GM12878 (cell line): Measurements from ENCODE around the gene CWC25. TPM values are rescaled to one million over a fixed set of nuclear protein-coding genes. Genes with fewer than 3 reads are reported as not detected.

ENCODE experiments used
- BACH1 ChIP-seq: fragments of 450-650 bp; IDR thresholded peaks from 2 replicates; pipeline ENCODE4 v1.6.1; 2017; ENCODE audit warnings: mild to moderate bottlenecking, borderline replicate concordance
- CHD2 ChIP-seq: IDR thresholded peaks from 2 replicates; pipeline ENCODE4 v1.6.1; 2011; ENCODE audit warnings: low read depth, low read length, improper control_type of control experiment, borderline replicate concordance
- CREB1 ChIP-seq: IDR thresholded peaks from 2 replicates; pipeline ENCODE4 v1.6.1; 2012; ENCODE audit warnings: low read depth, mild to moderate bottlenecking, inconsistent platforms
- EGR1 ChIP-seq, 2 experiments: IDR thresholded peaks; 1 replicate in 1 of 2; 2 replicates in 1 of 2; pipeline ENCODE4 v1.6.1; 2011 to 2012; ENCODE audit warnings: low read depth in 2 of 2, low read length in 2 of 2, borderline replicate concordance in 1 of 2, mild to moderate bottlenecking in 1 of 2, moderate library complexity in 1 of 2
- GATAD2B ChIP-seq: fragments of 450-650 bp; conservative IDR thresholded peaks from 2 replicates; pipeline ENCODE4 v1.6.1; 2017; ENCODE audit warnings: low read depth, mild to moderate bottlenecking, moderate library complexity
- HDAC2 ChIP-seq: fragments of 200-600 bp; sonication (generic); IDR thresholded peaks from 2 replicates; pipeline ENCODE4 v1.6.1; 2017
- KLF5 ChIP-seq: fragments of 450-650 bp; IDR thresholded peaks from 2 replicates; pipeline ENCODE4 v1.6.1; 2014; ENCODE audit warnings: mild to moderate bottlenecking; ENCODE audit not compliant: partially characterized antibody
- MTA2 ChIP-seq: fragments of 450-650 bp; IDR thresholded peaks from 2 replicates; pipeline ENCODE4 v1.6.1; 2016; ENCODE audit warnings: low read depth, mild to moderate bottlenecking, moderate library complexity
- NFIC ChIP-seq: IDR thresholded peaks from 2 replicates; pipeline ENCODE4 v1.6.1; 2012; ENCODE audit warnings: low read depth, mild to moderate bottlenecking, inconsistent platforms, low read length, moderate library complexity
- NRF1 ChIP-seq: conservative IDR thresholded peaks from 2 replicates; pipeline ENCODE4 v1.6.1; 2011; ENCODE audit warnings: mild to moderate bottlenecking, low read depth, low read length, improper control_type of control experiment
- PML ChIP-seq: IDR thresholded peaks from 2 replicates; pipeline ENCODE4 v1.6.1; 2012; ENCODE audit warnings: low read length, inconsistent platforms
- POLR2AphosphoS5 ChIP-seq: IDR thresholded peaks from 2 replicates; pipeline ENCODE4 v1.6.1; 2011; ENCODE audit warnings: mild to moderate bottlenecking, low read length, inconsistent platforms
- SIX5 ChIP-seq: IDR thresholded peaks from 2 replicates; pipeline ENCODE4 v1.6.1; 2011; ENCODE audit warnings: mild to moderate bottlenecking, low read depth, low read length, moderate library complexity; ENCODE audit not compliant: severe bottlenecking
- SMC3 ChIP-seq: IDR thresholded peaks from 2 replicates; pipeline ENCODE4 v1.6.1; 2011; ENCODE audit warnings: low read length, improper control_type of control experiment, borderline replicate concordance
- SP1 ChIP-seq: IDR thresholded peaks from one replicate; pipeline ENCODE4 v1.6.1; 2011; ENCODE audit warnings: low read depth, low read length
- TAF1 ChIP-seq: IDR thresholded peaks from 2 replicates; pipeline ENCODE4 v1.6.1; 2011; ENCODE audit warnings: mild to moderate bottlenecking, low read depth, low read length, borderline replicate concordance
- TBL1XR1 ChIP-seq: IDR thresholded peaks from 2 replicates; pipeline ENCODE4 v1.6.1; 2012; ENCODE audit warnings: low read depth, low read length, improper control_type of control experiment
- TCF7 ChIP-seq: IDR thresholded peaks from 2 replicates; pipeline ENCODE4 v1.6.1; 2014; ENCODE audit warnings: antibody characterized with exemption, borderline replicate concordance
- ZBED1 ChIP-seq: IDR thresholded peaks from 2 replicates; pipeline ENCODE4 v1.6.1; 2016; ENCODE audit warnings: borderline replicate concordance
- polyA plus RNA-seq, 11 experiments: library from polyadenylated mRNA; depleted of rRNA in 4 of 11; unstranded in 6 of 11; stranded (reverse) in 5 of 11; fragments of >200 nt; fragmentation: Nextera tagmentation in 4 of 11; fragmentation: Illumina TruSeq in 1 of 11; extraction: Ambion mirVana in 4 of 11; extraction: Trizol in 1 of 11; gene quantifications; 1 replicate in 1 of 11; 2 replicates in 10 of 11; pipeline versions ENCODE4 v1.2.1 to v1.2.3, GENCODE V29; 2011 to 2016; ENCODE audit warnings: inconsistent platforms in 2 of 11, missing spikeins in 2 of 11, low read depth in 1 of 11
- total RNA-seq, 4 experiments: library from RNA; depleted of rRNA in 3 of 4; stranded (reverse); fragments of >200 nt in 3 of 4; fragmentation: Illumina TruSeq in 1 of 4; extraction: Trizol in 1 of 4; gene quantifications; 2 replicates each; pipeline versions ENCODE4 v1.2.1 to v1.2.3, GENCODE V29; 2013 to 2021
- TF ChIP-seq, protein P1 (sequence below): fragments of 450-650 bp; formaldehyde crosslinking; IDR thresholded peaks from 2 replicates; pipeline ENCODE4 v1.5.0; 2022; ENCODE audit warnings: mild to moderate bottlenecking, missing genetic modification characterization
- TF ChIP-seq, protein P2 (sequence below): fragments of 450-650 bp; IDR thresholded peaks from 2 replicates; pipeline ENCODE4 v1.6.1; 2017; ENCODE audit warnings: mild to moderate bottlenecking, moderate library complexity
- TF ChIP-seq, protein P3 (sequence below): fragments of 450-650 bp; IDR thresholded peaks from 2 replicates; pipeline ENCODE4 v1.6.1; 2017; ENCODE audit warnings: mild to moderate bottlenecking

Gene CWC25
- total and polyA plus RNA-seq, 10 of the 15 experiments (the other 5 are each of a cell fraction or from before 2014, with no cell fraction given) = 14.7 to 29.7 (median 22.9) TPM

- TF ChIP-seq SIX5 = peak; percentile 2
- peak; percentile 67; the same call in 1 of the 2 replicates for TF ChIP-seq BACH1
- TF ChIP-seq SP1 = peak; percentile 11
- TF ChIP-seq CREB1 = peak; percentile 35
- TF ChIP-seq TBL1XR1 = peak; percentile 66; the same call in 1 of the 2 replicates
- TF ChIP-seq TCF7 = no peak
- peak; percentile 98 for TF ChIP-seq POLR2AphosphoS5
- TF ChIP-seq EGR1 (IDR thresholded peaks at IDR 0.05; ENCODE audit: borderline replicate concordance in 1 of 2, low read depth in 2 of 2, low read length in 2 of 2) = peak; percentile 43 to 96
- TF ChIP-seq KLF5 = no peak
- TF ChIP-seq, protein P1, sequence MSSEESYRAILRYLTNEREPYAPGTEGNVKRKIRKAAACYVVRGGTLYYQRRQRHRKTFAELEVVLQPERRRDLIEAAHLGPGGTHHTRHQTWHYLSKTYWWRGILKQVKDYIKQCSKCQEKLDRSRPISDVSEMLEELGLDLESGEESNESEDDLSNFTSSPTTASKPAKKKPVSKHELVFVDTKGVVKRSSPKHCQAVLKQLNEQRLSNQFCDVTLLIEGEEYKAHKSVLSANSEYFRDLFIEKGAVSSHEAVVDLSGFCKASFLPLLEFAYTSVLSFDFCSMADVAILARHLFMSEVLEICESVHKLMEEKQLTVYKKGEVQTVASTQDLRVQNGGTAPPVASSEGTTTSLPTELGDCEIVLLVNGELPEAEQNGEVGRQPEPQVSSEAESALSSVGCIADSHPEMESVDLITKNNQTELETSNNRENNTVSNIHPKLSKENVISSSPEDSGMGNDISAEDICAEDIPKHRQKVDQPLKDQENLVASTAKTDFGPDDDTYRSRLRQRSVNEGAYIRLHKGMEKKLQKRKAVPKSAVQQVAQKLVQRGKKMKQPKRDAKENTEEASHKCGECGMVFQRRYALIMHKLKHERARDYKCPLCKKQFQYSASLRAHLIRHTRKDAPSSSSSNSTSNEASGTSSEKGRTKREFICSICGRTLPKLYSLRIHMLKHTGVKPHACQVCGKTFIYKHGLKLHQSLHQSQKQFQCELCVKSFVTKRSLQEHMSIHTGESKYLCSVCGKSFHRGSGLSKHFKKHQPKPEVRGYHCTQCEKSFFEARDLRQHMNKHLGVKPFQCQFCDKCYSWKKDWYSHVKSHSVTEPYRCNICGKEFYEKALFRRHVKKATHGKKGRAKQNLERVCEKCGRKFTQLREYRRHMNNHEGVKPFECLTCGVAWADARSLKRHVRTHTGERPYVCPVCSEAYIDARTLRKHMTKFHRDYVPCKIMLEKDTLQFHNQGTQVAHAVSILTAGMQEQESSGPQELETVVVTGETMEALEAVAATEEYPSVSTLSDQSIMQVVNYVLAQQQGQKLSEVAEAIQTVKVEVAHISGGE (CRISPR knock-in tag) = peak; percentile 59
- TF ChIP-seq ZBED1 = no peak
- TF ChIP-seq, protein P2, sequence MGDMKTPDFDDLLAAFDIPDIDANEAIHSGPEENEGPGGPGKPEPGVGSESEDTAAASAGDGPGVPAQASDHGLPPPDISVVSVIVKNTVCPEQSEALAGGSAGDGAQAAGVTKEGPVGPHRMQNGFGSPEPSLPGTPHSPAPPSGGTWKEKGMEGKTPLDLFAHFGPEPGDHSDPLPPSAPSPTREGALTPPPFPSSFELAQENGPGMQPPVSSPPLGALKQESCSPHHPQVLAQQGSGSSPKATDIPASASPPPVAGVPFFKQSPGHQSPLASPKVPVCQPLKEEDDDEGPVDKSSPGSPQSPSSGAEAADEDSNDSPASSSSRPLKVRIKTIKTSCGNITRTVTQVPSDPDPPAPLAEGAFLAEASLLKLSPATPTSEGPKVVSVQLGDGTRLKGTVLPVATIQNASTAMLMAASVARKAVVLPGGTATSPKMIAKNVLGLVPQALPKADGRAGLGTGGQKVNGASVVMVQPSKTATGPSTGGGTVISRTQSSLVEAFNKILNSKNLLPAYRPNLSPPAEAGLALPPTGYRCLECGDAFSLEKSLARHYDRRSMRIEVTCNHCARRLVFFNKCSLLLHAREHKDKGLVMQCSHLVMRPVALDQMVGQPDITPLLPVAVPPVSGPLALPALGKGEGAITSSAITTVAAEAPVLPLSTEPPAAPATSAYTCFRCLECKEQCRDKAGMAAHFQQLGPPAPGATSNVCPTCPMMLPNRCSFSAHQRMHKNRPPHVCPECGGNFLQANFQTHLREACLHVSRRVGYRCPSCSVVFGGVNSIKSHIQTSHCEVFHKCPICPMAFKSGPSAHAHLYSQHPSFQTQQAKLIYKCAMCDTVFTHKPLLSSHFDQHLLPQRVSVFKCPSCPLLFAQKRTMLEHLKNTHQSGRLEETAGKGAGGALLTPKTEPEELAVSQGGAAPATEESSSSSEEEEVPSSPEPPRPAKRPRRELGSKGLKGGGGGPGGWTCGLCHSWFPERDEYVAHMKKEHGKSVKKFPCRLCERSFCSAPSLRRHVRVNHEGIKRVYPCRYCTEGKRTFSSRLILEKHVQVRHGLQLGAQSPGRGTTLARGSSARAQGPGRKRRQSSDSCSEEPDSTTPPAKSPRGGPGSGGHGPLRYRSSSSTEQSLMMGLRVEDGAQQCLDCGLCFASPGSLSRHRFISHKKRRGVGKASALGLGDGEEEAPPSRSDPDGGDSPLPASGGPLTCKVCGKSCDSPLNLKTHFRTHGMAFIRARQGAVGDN = peak; percentile 67
- TF ChIP-seq, protein P3, sequence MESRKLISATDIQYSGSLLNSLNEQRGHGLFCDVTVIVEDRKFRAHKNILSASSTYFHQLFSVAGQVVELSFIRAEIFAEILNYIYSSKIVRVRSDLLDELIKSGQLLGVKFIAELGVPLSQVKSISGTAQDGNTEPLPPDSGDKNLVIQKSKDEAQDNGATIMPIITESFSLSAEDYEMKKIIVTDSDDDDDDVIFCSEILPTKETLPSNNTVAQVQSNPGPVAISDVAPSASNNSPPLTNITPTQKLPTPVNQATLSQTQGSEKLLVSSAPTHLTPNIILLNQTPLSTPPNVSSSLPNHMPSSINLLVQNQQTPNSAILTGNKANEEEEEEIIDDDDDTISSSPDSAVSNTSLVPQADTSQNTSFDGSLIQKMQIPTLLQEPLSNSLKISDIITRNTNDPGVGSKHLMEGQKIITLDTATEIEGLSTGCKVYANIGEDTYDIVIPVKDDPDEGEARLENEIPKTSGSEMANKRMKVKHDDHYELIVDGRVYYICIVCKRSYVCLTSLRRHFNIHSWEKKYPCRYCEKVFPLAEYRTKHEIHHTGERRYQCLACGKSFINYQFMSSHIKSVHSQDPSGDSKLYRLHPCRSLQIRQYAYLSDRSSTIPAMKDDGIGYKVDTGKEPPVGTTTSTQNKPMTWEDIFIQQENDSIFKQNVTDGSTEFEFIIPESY = no peak
- TF ChIP-seq TAF1 = peak; percentile 98
- no peak for TF ChIP-seq MTA2
- TF ChIP-seq NFIC = no peak
- TF ChIP-seq HDAC2 = no peak
- peak; percentile 72 for TF ChIP-seq CHD2
- no peak for TF ChIP-seq NRF1
- TF ChIP-seq GATAD2B = peak; percentile 77
- peak; percentile 77 for TF ChIP-seq PML
- no peak; the same call in 1 of the 2 replicates for TF ChIP-seq SMC3
These were observed 44.6 kb upstream of the CWC25 start, which contains the start of gene LASP1 (continued) for GRCh38 chr17:38869526-38870258.
